C4-2B (cell line): Measurements from ENCODE around the gene ABCG1.

Experiments used
- CTCF ChIP-seq: fragments of 450-650 bp; conservative IDR thresholded peaks from 2 replicates; pipeline ENCODE4 v1.5.1; 2017; ENCODE audit warnings: mild to moderate bottlenecking
- ZFX ChIP-seq: fragments of 450-650 bp; IDR thresholded peaks from 2 replicates; pipeline ENCODE4 v1.6.1; 2017

DNA sequence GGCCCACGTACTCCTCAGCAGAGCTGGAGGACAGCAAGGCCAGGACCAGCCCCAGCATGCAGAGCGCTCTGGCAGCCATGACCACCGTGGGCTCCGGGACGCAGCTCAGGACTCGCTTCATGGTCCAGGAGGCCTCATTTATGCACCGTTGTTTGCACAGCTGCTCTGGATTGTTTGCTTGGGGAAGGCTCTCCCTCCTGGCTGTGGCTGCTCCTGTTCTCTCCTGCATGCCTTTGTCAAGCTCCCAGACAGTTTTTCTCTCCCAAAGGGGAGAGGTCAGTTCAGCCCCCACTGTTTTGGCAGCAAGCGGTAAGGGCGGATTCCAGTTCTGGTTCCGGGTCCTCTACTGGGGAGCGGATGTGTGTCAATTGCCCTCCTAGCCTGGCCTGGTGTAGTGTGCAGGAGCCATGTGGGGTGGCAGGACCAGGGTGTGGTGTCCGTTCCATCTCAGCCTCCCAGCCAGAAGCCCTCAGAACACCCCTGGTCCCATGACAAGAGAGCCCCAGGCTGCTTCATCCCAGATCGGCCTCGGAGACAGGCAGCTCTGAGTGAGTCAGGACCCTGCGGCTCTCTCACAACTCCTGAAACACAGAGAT, 96.5 kb downstream of the ABCG1 start, which contains the start of gene TFF3:
- TF ChIP-seq CTCF (no peak), ZFX (0 out of 2 replicates have a peak, but pooled peaks have one; percentile 22)
